Measurements from ENCODE around the gene IZUMO2.

Gene IZUMO2

GRCh38 chr19:50158577-50158976 lies 4.5 kb downstream of the IZUMO2 start:
- no peak overlapping the region for H3K4me3 ChIP-seq (ENCODE audit: severe bottlenecking)
- H3K27me3 ChIP-seq (ENCODE audit: insufficient read depth, poor library complexity, severe bottlenecking) = no peaks in the 10 kb centered on the region
- H3K4me1 ChIP-seq (ENCODE audit: insufficient read depth, poor library complexity, severe bottlenecking) = no peaks in the 10 kb centered on the region
- H3K27ac ChIP-seq (ENCODE audit: poor library complexity, severe bottlenecking) = no peak overlapping the region
- TF ChIP-seq CTCF (IDR thresholded peaks at IDR 0.05; ENCODE audit: poor library complexity, severe bottlenecking) = no peak
- H3K9me3 ChIP-seq (ENCODE audit: severe bottlenecking) = no peaks in the 10 kb centered on the region
- ATAC-seq (ENCODE audit: low read depth) (no peak), DNase-seq (ENCODE audit: low spot score) (no peak)
- no peaks in the 10 kb centered on the region for H3K36me3 ChIP-seq (ENCODE audit: low read depth)

GRCh38 chr19:50155520-50156109 lies 7.5 kb downstream of the IZUMO2 start:
- no peaks in the 10 kb centered on the region for H3K4me1 ChIP-seq (ENCODE audit: insufficient read depth, poor library complexity, severe bottlenecking)
- no peaks in the 10 kb centered on the region for H3K27me3 ChIP-seq (ENCODE audit: insufficient read depth, poor library complexity, severe bottlenecking)
- ATAC-seq (ENCODE audit: low read depth) (no peak), DNase-seq (ENCODE audit: low spot score) (no peak)
- no peaks in the 10 kb centered on the region for H3K36me3 ChIP-seq (ENCODE audit: low read depth)
- no peaks in the 10 kb centered on the region for H3K9me3 ChIP-seq (ENCODE audit: severe bottlenecking)
- no peak overlapping the region for H3K27ac ChIP-seq (ENCODE audit: poor library complexity, severe bottlenecking)
- H3K4me3 ChIP-seq (ENCODE audit: severe bottlenecking) = no peak overlapping the region
- TF ChIP-seq CTCF (IDR thresholded peaks at IDR 0.05; ENCODE audit: poor library complexity, severe bottlenecking) = no peak

GRCh38 chr19:50154529-50154928 lies 8.6 kb downstream of the IZUMO2 start:
- no peak for TF ChIP-seq CTCF (IDR thresholded peaks at IDR 0.05; ENCODE audit: poor library complexity, severe bottlenecking)
- no peak for DNase-seq (ENCODE audit: low spot score)
- ATAC-seq (ENCODE audit: low read depth) = no peak
- Histone ChIP-seq H3K4me3 (ENCODE audit: severe bottlenecking) (no peak overlapping the region), H3K4me1 (ENCODE audit: insufficient read depth, poor library complexity, severe bottlenecking) (no peaks in the 10 kb centered on the region), H3K9me3 (ENCODE audit: severe bottlenecking) (no peaks in the 10 kb centered on the region), H3K36me3 (ENCODE audit: low read depth) (no peaks in the 10 kb centered on the region), H3K27me3 (ENCODE audit: insufficient read depth, poor library complexity, severe bottlenecking) (no peaks in the 10 kb centered on the region), H3K27ac (ENCODE audit: poor library complexity, severe bottlenecking) (no peak overlapping the region)

- no peak for TF ChIP-seq CTCF (IDR thresholded peaks at IDR 0.05; ENCODE audit: poor library complexity, severe bottlenecking)
- Histone ChIP-seq H3K36me3 (ENCODE audit: low read depth) (no peaks in the 10 kb centered on the region), H3K27me3 (ENCODE audit: insufficient read depth, poor library complexity, severe bottlenecking) (no peaks in the 10 kb centered on the region), H3K27ac (ENCODE audit: poor library complexity, severe bottlenecking) (no peak overlapping the region), H3K4me3 (ENCODE audit: severe bottlenecking) (no peak overlapping the region), H3K9me3 (ENCODE audit: severe bottlenecking) (no peaks in the 10 kb centered on the region), H3K4me1 (ENCODE audit: insufficient read depth, poor library complexity, severe bottlenecking) (no peaks in the 10 kb centered on the region)
- DNase-seq (ENCODE audit: low spot score) (no peak), ATAC-seq (ENCODE audit: low read depth) (no peak)
These were observed 10.5 kb downstream of the IZUMO2 start for GRCh38 chr19:50152578-50152977.

- Histone ChIP-seq H3K36me3 (ENCODE audit: low read depth) (no peaks in the 10 kb centered on the region), H3K27ac (ENCODE audit: poor library complexity, severe bottlenecking) (no peak overlapping the region), H3K4me1 (ENCODE audit: insufficient read depth, poor library complexity, severe bottlenecking) (no peaks in the 10 kb centered on the region), H3K4me3 (ENCODE audit: severe bottlenecking) (no peak overlapping the region), H3K9me3 (ENCODE audit: severe bottlenecking) (no peaks in the 10 kb centered on the region), H3K27me3 (ENCODE audit: insufficient read depth, poor library complexity, severe bottlenecking) (no peaks in the 10 kb centered on the region)
- TF ChIP-seq CTCF (IDR thresholded peaks at IDR 0.05; ENCODE audit: poor library complexity, severe bottlenecking) = no peak
- ATAC-seq (ENCODE audit: low read depth) = no peak
- DNase-seq (ENCODE audit: low spot score) = no peak
These were observed 14.6 kb downstream of the IZUMO2 start for GRCh38 chr19:50148528-50148927.

All from RWPE2 (cell line).